Stimulated activated naive CD8-positive, alpha-beta T cell treated with anti-CD3 and anti-CD28 coated beads, Interleukin-15, Interleukin-2, amounts not matched to agents 100 ng/mL and 50 ng/mL, for 24 hours (primary cell): ENCODE data around the gene METTL27.
"Not testable (repeated sequence)": the region's sequence is repeated elsewhere in the genome, so short reads cannot be mapped to it uniquely, and the experiment has no call there.

Source experiments
- H3K27ac Mint-ChIP-seq: one replicate; pipeline ENCODE4 v1.8.0; 2021; ENCODE audit warnings: mild to moderate bottlenecking, mixed read lengths
- H3K27me3 Mint-ChIP-seq: one replicate; pipeline ENCODE4 v1.8.0; 2021; ENCODE audit warnings: mixed read lengths
- H3K36me3 Mint-ChIP-seq: one replicate; pipeline ENCODE4 v1.8.0; 2021; ENCODE audit warnings: low read depth, mixed read lengths
- H3K4me1 Mint-ChIP-seq: one replicate; pipeline ENCODE4 v1.8.0; 2021; ENCODE audit warnings: low read depth, mixed read lengths
- H3K4me3 Mint-ChIP-seq: one replicate; pipeline ENCODE4 v1.8.0; 2021; ENCODE audit warnings: mild to moderate bottlenecking, mixed read lengths
- H3K9me3 Mint-ChIP-seq: one replicate; pipeline ENCODE4 v1.8.0; 2021; ENCODE audit warnings: mixed read lengths

Gene METTL27

DNA sequence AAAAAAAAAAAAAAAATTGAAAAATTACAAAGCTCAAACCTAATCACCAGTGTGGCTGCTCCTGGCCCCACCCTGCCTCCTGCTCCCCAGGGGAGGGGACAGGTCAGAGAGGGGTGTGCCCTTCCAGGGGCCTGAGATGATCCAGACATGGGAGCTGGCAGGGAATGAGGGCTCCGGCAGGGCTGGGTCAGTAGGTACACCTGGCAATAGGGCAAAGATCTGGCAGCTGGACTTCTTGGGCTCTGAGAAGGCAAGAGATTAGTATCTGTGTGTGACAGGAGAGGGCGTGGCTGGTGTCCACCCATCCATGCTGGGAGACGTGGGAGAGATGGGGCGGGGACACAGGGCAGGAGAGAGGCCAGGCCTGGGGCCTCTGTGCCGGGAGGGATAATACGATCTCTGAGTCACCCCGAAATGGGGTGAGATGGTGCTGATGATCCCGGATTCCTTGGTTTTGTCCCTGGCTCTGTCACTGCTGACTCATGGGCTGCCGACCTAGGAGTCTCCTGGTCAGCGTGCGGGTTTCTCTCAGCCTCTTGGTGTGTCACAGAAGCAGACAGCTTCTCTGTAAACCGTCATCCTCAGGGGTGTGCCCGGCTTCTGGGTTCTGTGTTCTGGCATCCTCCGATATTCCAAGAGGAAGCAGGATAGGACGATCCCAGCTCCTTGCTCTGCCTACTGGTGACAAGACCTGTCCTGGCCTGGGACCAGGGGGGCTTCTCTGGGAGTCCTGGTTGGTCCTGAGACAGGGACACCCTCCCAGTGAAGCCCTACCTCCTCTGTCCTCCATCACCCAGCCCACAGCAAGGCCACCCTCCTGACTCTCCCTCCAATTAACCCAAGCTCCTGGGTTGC, 19.8 kb downstream of the METTL27 start:
- Mint-ChIP-seq H3K36me3 (no peaks in the 10 kb centered on the region), H3K27ac (no peak overlapping the region), H3K4me3 (no peak overlapping the region), H3K27me3 (peaks cover 8% of the 10 kb centered on the region), H3K4me1 (peaks cover 11% of the 10 kb centered on the region), H3K9me3 (no peaks in the 10 kb centered on the region)

DNA sequence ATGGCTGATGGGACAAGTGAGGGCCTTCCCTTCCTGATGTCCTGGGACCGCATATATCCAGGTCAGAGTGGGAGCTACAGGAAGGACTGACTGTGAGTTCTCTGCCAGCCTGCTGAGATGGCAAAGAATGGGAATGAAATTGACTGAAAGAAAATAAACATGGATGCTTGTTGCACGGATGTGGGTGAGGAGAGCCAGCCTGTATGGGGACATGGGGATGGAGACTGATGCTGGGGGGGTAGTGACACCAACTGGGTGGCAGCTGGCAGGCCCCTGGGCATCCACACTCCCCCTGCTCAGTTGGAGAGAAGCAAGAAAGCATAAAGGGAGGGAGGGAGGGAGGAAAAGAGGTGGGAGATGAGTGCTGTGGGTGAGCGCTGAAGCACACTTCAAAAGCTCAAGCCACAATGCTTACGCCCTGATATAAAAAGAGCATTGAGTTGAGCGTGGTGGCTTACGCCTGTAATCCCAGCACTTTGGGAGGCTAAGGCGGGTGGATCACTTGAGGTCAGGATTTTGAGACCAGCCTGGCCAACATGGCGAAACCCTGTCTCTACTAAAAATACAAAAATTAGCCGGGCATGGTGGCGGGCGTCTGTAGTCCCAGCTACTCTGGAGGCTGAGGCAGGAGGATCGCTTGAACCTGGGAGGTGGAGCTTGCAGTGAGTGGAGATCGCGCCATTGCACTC, 20.6 kb downstream of the METTL27 start:
- not testable (repeated sequence) for H3K4me3 Mint-ChIP-seq, H3K9me3 Mint-ChIP-seq, H3K36me3 Mint-ChIP-seq

GRCh38 chr7:73820013-73820412, 22.3 kb downstream of the METTL27 start:
- Mint-ChIP-seq H3K9me3 (no peaks in the 10 kb centered on the region), H3K4me1 (no peaks in the 10 kb centered on the region), H3K27ac (no peak overlapping the region), H3K36me3 (no peaks in the 10 kb centered on the region), H3K4me3 (no peak overlapping the region), H3K27me3 (peaks cover 5% of the 10 kb centered on the region)

More for the DNA sequence above, 20.6 kb downstream of the METTL27 start:
- not testable (repeated sequence) for H3K4me1 Mint-ChIP-seq, H3K27me3 Mint-ChIP-seq, H3K27ac Mint-ChIP-seq

DNA sequence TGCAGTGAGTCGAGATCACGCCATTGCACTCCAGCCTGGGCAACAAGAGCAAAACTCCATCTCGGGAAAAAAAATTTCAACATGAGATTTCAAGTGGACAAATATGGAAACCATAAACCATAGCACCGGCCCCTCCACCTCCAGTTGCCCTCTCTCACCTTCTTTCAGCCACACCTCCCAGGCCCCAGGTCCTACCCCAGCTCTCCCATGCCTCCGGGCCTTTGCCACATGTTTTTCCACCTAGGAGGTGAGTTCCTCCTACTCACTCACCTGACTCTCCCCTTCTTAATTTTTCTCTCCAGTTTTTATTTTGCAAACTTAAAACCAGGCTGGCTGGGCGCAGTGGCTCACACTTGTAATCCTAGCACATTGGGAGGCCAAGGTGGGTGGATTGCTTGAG, 25.2 kb downstream of the METTL27 start:
- Mint-ChIP-seq H3K36me3 (no peaks in the 10 kb centered on the region), H3K4me1 (no peaks in the 10 kb centered on the region), H3K27ac (no peak overlapping the region), H3K9me3 (no peaks in the 10 kb centered on the region), H3K27me3 (peaks cover 7% of the 10 kb centered on the region), H3K4me3 (no peak overlapping the region)

- Mint-ChIP-seq H3K27me3 (peaks cover 11% of the 10 kb centered on the region), H3K27ac (no peak overlapping the region), H3K36me3 (no peaks in the 10 kb centered on the region), H3K4me3 (no peak overlapping the region), H3K4me1 (no peaks in the 10 kb centered on the region), H3K9me3 (no peaks in the 10 kb centered on the region)
Observed at GRCh38 chr7:73815436-73815835, 26.9 kb downstream of the METTL27 start.

DNA sequence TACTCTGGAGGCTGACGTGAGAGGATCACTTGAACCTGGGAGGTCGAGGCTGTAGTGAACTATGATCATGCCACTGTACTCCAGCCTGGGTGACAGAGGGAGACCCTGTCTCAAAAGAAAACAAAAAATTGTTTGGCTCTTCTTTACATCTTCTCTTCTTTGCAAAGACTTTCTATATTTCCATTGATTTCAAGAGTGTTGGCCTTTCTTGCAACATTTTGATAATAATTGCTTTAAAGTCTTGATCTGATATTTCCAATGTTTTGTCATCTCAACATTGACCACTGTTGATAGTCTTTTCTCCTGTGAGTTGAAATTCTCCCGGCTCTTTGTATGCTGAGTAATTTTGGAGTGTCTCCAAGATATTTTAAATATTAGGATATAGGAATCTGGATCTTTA, 29.3 kb downstream of the METTL27 start:
- Mint-ChIP-seq H3K36me3 (no peaks in the 10 kb centered on the region), H3K27me3 (peaks cover 11% of the 10 kb centered on the region), H3K9me3 (no peaks in the 10 kb centered on the region), H3K4me1 (no peaks in the 10 kb centered on the region), H3K4me3 (no peak overlapping the region), H3K27ac (no peak overlapping the region)

DNA sequence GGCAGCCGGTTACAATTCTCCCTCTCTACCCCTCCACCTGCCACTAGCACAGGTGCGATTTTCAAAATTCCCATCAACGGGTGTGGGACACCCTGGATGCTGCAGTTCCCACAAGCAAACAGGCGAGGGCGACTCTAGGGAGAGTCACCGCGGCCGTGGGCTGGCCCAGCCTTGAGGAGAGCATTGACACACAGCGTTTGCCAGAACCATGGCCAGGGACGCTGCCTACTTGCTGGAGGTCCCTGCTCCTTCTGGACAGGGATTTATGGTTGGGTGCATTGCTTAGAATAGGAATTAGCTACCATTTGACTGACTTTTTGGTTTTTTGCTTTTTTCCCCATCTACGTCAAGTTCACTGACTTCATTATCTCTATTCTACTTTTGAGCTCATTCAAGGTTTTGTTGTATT, 30.6 kb downstream of the METTL27 start:
- Mint-ChIP-seq H3K9me3 (no peaks in the 10 kb centered on the region), H3K36me3 (no peaks in the 10 kb centered on the region), H3K27ac (no peak overlapping the region), H3K27me3 (peaks cover 11% of the 10 kb centered on the region), H3K4me1 (no peaks in the 10 kb centered on the region), H3K4me3 (no peak overlapping the region)

DNA sequence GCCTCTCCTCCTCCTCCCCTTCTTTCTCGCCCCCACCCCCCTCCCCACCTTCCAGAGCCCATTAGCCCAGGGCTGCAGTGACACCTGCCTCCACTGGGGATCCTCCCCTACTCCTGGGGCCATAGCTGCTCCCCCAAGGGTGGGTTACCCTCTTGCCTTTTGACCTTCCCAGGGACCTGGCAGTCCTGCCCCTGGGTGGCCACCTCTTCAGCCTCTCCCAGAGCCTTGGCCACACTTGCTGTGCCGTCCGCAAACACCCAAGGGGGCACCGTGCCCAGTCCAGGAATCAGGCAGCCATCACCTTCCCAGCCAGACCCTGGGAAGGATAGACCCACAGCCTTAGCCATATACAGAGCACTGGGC, 31.3 kb downstream of the METTL27 start:
- Mint-ChIP-seq H3K36me3 (no peaks in the 10 kb centered on the region), H3K4me1 (no peaks in the 10 kb centered on the region), H3K9me3 (no peaks in the 10 kb centered on the region), H3K27ac (no peak overlapping the region), H3K4me3 (no peak overlapping the region), H3K27me3 (peaks cover 11% of the 10 kb centered on the region)

DNA sequence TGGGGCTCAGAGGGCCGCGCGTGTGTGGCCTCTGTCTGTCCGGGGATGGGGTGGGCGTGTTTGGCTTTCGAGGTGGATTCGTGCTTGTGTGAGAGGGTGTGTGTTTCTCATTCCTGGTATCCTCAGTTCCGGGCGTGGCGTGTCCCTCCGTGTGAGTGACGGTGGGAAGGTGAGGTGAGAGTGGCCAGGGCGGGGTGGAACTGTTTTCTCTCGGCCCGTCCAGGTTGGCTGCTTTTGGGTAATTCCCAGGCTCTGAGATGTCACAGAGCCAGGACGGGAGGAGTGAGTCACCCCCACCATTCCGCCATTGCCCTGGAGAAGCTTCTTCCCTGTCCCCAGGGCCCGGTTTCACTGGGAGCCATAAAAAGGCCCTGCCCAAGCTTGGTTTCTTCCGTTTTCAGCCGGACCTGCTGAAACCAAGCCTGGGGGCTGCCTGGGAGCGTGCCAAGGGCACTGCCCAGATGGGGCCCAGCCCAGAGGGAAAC, 32.8 kb downstream of the METTL27 start:
- H3K4me3 Mint-ChIP-seq = no peak overlapping the region
- H3K4me1 Mint-ChIP-seq = no peaks in the 10 kb centered on the region
- H3K9me3 Mint-ChIP-seq = no peaks in the 10 kb centered on the region
- peaks cover 14% of the 10 kb centered on the region for H3K27me3 Mint-ChIP-seq
- H3K27ac Mint-ChIP-seq = no peak overlapping the region
- no peaks in the 10 kb centered on the region for H3K36me3 Mint-ChIP-seq

- no peak overlapping the region for H3K4me3 Mint-ChIP-seq
- no peaks in the 10 kb centered on the region for H3K36me3 Mint-ChIP-seq
- H3K27ac Mint-ChIP-seq = no peak overlapping the region
- no peaks in the 10 kb centered on the region for H3K4me1 Mint-ChIP-seq
- peaks cover 4% of the 10 kb centered on the region for H3K27me3 Mint-ChIP-seq
- no peaks in the 10 kb centered on the region for H3K9me3 Mint-ChIP-seq
Observed at GRCh38 chr7:73802459-73802858, 39.9 kb downstream of the METTL27 start.

- Mint-ChIP-seq H3K4me1 (no peaks in the 10 kb centered on the region), H3K27me3 (peaks cover 4% of the 10 kb centered on the region), H3K9me3 (no peaks in the 10 kb centered on the region), H3K36me3 (no peaks in the 10 kb centered on the region), H3K4me3 (no peak overlapping the region), H3K27ac (no peak overlapping the region)
Observed at GRCh38 chr7:73801577-73801976, 40.7 kb downstream of the METTL27 start.

GRCh38 chr7:73799282-73800141, 42.8 kb downstream of the METTL27 start:
- no peak overlapping the region for H3K4me3 Mint-ChIP-seq
- H3K27me3 Mint-ChIP-seq = peaks cover 4% of the 10 kb centered on the region
- H3K27ac Mint-ChIP-seq = no peak overlapping the region
- H3K9me3 Mint-ChIP-seq = peaks cover 4% of the 10 kb centered on the region
- H3K4me1 Mint-ChIP-seq = no peaks in the 10 kb centered on the region
- H3K36me3 Mint-ChIP-seq = no peaks in the 10 kb centered on the region

DNA sequence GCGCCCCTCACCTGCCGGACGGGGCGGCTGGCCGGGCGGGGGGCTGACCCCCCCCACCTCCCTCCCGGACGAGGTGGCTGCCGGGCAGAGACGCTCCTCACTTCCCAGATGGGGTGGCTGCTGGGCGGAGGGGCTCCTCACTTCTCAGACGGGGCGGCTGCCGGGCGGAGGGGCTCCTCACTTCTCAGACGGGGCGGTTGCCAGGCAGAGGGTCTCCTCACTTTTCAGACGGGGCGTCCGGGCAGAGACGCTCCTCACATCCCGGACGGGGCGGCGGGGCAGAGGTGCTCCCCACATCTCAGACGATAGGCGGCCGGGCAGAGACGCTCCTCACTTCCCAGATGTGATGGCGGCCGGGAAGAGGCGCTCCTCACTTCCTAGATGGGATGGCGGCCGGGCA, 45.1 kb downstream of the METTL27 start:
- not testable (repeated sequence) for H3K9me3 Mint-ChIP-seq, H3K27ac Mint-ChIP-seq, H3K27me3 Mint-ChIP-seq, H3K36me3 Mint-ChIP-seq, H3K4me3 Mint-ChIP-seq, H3K4me1 Mint-ChIP-seq

DNA sequence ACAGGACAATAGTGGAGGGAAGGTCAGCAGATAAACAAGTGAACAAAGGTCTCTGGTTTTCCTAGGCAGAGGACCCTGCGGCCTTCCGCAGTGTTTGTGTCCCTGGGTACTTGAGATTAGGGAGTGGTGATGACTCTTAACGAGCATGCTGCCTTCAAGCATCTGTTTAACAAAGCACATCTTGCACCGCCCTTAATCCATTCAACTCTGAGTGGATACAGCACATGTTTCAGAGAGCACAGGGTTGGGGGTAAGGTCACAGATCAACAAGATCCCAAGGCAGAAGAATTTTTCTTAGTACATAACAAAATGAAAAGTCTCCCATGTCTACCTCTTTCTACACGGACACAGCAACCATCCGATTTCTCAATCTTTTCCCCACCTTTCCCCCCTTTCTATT, 45.7 kb downstream of the METTL27 start:
- H3K4me1 Mint-ChIP-seq, H3K36me3 Mint-ChIP-seq, H3K4me3 Mint-ChIP-seq, H3K9me3 Mint-ChIP-seq, H3K27ac Mint-ChIP-seq, H3K27me3 Mint-ChIP-seq: not testable (repeated sequence)

DNA sequence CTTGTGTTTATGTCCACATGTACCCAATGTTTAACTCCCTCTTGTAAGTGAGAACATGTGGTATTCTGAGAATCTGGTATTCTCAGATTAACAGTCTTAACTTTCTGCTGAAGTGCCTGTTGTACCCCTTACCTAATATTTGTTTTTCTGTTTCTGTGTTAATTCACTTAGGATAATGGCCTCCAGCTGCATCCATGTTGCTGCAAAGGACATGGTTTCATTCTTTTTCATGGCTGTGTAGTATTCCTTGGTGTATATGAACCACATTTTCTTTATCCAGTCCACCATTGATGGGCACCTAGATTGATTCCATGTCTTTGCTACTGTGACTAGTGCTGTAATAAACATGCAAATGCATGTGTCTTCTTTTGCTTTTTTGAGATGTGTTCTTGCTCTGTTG, 47.1 kb downstream of the METTL27 start:
- H3K9me3 Mint-ChIP-seq, H3K4me1 Mint-ChIP-seq, H3K36me3 Mint-ChIP-seq, H3K4me3 Mint-ChIP-seq, H3K27ac Mint-ChIP-seq: not testable (repeated sequence)
- peaks cover 11% of the 10 kb centered on the region for H3K27me3 Mint-ChIP-seq
